ENCODE results near the gene ZNF74.
"Not testable (repeated sequence)": the region's sequence is repeated elsewhere in the genome, so short reads cannot be mapped to it uniquely, and the experiment has no call there.

ZNF74 gene

DNA sequence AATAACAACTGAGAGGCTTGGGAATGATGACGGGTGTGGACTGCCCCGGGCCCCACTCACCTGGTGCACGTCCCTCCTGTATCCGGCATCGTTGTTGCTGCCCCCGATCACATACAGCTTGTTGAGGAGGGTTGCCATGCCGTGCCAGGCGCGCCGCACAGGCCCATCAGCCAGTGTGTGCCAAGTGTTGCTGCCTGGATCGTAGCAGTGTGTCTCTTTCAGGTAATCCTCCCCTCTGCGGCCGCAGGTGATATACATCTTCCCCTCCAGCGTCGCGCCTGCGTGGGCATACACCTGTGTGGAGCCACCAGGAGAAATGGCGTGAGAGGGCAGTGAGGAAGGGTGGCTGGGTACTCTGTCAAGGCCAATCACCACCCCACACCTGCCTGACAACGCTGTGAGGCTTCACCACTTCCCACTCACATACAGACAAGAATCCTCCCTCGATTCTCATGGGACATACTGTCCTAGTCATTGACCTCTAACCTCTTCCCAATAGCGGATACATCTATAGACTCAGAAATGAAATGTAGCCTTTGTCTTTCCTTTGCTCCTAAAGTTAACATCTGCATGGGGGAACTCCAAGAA, 52.5 kb downstream of the ZNF74 start:
- DNase-seq (ENCODE audit: low read depth in 3 of 3) = no peak

DNA sequence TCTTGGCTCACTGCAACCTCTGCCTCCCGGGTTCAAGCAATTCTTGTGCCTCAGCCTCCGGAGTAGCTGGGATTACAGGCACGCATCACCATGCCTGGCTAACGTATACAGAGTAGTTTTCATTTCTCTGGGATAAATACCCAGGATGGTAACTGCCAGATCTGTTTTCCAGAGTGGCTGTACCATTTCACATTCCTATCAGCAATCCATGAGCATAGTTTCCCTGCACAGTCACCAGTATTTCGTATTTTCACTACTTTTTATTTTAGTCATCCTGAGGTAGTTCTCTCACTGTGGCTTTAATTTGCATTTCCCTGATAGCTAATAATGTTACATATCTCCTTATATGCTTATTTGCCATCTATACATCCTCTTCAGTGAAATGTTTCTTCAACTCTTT, 54.7 kb downstream of the ZNF74 start:
- no peak for DNase-seq (ENCODE audit: low read depth in 3 of 3)

DNA sequence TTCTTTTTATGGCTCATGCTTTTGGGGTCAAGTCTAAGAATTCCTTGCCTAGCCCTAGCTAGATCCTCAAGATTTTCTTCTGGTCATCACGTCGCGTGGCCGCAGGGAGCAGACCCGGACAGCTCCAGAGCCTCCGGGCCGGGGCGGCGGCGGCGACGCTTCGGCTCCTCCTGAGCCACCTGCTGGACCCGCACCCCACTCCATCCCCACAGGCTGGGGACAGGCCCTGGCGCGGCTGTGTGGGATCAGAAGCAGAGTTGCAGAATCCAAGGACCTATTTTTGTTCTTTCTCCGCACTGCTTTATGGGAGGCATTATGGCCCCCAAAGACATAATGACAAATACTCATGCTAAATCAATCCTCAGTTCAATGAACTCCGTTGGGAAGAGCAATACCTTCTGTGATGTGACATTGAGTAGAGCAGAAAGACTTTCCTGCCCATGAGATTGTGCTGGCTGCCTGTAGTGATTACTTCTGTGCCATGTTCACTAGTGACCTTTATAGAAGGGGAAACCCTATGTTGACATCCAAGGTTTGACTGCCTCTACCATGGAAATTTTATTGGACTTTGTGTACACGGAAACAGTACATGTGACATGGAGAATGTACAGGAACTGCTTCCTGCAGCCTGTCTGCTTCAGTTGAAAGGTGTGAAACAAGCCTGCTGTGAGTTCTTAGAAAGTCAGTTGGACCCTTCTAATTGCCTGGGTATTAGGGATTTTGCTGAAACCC, 56.0 kb downstream of the ZNF74 start:
- DNase-seq (ENCODE audit: low read depth in 3 of 3) = no peak

DNA sequence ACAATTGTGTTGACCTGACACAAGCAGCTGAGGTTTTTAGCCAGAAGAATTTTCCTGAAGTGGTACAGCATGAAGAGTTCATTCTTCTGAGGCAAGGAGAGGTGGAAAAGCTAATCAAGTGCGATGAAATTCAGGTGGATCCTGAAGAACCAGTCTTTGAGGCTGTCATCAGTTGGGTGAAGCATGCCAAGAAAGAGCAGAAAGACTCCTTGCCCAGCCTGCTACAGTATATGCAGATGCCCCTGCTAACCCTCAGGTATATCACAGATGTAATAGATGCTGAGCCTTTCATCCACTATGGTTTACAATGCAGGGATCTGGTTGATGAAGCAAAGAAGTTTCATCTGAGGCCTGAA, 56.6 kb downstream of the ZNF74 start:
- DNase-seq (ENCODE audit: low read depth in 3 of 3) = no peak

DNA sequence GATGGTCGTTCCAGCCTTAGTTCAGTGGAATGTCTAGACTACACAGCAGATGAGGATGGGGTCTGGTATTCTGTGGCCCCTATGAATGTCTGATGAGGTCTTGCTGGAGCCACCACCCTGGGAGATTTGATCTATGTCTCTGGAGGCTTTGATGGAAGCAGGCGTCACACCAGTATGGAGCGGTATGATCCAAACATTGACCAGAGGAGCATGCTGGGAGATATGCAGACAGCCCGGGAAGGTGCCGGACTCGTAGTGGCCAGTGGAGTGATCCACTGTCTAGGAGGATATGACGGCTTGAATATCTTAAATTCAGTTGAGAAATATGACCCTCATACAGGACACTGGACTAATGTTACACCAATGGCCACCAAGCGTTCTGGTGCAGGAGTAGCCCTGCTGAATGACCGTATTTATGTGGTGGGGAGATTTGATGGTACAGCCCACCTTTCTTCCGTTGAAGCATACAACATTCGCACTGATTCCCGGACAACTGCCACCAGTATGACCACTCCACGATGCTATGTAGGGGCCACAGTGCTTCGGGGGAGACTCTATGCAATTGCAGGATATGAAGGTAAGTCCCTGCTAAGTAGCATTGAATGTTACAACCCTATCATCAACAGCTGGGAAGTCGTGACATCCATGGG, 57.3 kb downstream of the ZNF74 start:
- DNase-seq (ENCODE audit: low read depth in 3 of 3) = not testable (repeated sequence)

DNA sequence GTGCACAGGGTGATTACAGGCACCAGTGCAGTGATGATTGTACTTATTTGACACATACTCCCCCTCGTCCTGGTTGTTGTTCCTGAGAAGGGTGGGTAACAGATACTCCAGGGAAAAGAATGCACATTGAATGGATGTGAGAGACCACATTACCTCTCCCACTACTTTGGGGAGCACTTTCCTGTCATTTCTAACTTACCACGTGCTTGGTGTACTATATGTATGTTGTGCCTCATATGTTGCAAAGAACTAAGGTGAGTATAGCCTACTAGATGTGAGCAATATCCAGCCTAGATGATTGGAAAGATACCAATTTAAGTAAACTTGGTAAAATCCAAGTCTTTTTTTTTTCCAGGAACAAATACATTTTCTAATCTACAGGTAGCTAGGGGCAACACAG, 58.0 kb downstream of the ZNF74 start:
- DNase-seq (ENCODE audit: low read depth in 3 of 3) = no peak

DNA sequence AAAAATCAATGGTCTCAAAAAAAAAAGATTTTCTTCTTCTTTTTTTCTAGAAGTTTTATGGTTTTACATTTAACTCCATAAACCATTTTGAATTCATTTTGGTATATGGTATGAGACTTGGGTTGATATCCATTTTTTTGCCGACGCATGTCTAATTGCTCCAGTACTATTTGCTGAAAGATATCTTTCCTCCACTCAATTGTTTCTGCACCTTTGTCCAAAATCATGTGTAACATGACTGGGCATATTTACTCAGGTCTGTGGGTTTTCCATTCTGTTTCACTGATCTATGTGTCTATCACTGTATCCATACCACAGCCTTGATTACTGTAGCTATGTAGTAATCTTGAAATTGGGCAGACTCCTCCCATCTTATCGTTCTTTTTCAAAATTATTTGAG, 59.3 kb downstream of the ZNF74 start:
- DNase-seq (ENCODE audit: low read depth in 3 of 3) = no peak

DNA sequence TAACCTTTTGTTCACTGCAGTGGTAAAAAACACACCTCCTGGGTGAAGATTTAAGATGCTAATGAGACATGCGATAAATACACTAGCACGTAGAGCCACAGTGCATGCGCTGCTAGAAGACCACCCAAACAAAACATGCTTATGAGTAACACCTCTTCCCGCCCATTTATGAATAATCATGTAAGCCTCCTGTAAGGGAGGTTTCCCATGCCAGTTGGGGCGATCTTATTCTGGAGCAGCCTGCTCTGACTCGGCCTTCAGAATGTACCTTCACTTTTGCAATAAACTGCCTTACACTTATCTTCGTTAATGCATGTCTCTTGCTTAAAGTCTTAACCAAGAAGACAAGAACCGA, 61.7 kb downstream of the ZNF74 start:
- DNase-seq (ENCODE audit: low read depth in 3 of 3) = no peak

DNA sequence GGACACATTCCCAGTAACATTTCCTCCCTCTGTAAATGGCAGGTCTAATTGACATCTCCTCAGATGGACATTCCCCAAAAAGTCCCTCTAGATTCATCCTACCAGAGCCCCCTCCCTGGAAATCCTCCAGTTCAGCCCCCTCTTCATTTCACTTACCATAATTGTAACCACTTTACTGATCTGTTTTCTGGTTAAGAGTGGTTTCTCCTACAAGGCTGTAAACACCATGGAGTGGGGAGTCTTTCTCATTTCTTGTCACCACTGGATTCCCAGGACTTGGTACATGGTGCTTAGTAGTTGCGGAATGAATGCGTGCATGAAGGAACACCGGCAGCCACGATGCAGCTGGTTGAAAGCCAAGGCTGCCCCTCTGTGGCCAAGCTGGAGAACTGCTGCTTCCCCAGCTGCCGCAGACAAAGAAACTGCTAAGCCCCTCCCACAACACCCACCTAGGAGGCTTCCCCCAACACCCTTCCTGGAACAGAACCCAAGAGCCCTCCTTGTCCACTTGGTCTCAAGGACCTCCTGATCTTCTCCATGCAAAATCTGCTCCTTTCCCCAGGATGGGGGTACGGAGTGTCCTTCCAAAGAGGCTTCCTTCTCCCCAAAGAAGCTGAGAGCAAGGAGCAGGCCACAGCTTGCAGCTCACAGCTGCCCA, 62.2 kb downstream of the ZNF74 start:
- DNase-seq (ENCODE audit: low read depth in 3 of 3) = peak; percentile 52 to 74 (median 62)

DNA sequence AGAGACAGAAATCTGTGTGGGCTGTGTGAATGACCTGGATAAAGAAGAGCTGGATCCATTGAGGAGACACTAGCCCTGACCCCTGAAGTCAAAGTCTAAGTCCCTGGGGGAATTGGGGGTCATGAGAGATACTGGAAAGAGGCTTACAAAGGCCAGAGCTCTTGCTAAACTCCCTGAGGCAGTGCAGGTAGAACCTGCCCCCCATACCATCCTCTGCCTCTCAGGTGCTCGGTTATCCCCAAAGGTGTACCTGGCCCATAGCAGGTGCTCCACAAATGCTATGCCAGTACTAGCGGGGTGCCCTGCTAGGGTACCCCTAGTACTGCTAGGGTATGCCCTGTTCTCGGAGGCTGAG, 62.7 kb downstream of the ZNF74 start:
- no peak for DNase-seq (ENCODE audit: low read depth in 3 of 3)

DNA sequence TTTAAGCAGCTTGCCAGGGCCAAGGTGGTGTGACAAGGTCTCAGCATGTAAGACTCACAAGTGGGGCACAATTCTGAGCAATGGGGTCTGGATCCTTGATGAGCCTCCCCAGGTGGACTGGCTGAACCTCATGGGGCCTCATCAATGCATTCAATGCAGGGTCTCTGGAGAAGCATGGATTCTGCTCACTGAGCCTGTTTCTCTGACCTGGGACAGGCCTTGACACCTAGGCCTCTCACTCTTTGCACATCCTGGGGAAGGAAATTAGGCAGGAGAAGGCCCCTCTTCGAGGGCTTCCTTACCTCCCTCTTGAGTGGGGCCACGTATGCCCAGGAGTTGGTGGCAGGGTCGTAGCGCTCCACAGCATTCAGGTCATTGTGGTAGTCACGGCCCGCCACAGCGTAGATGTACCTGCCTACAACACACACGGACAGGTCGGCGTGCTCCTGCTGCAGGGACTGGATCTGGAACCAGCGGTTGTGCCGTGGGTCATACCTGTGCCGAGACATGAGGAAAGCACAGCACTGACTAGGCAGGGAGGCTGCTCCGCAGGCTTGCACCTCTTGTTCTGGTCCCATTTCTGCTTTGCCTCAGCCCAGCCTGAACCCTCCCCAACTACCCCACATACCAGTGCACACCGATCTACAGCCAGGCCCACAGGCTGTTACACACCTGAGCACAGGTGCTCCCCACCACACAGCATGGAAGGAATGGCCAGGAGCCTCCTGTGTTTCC, 63.7 kb downstream of the ZNF74 start:
- DNase-seq (ENCODE audit: low read depth in 3 of 3) = no peak
